GM12801 (cell line): ENCODE measurements around the gene S100A9.

Experiments
- TF ChIP-seq, protein P1 (sequence below): IDR thresholded peaks from one replicate; pipeline ENCODE4 v1.5.1; 2011; ENCODE audit warnings: control low read depth; ENCODE audit not compliant: insufficient read length; ENCODE audit errors: extremely low read depth

S100A9 gene

DNA sequence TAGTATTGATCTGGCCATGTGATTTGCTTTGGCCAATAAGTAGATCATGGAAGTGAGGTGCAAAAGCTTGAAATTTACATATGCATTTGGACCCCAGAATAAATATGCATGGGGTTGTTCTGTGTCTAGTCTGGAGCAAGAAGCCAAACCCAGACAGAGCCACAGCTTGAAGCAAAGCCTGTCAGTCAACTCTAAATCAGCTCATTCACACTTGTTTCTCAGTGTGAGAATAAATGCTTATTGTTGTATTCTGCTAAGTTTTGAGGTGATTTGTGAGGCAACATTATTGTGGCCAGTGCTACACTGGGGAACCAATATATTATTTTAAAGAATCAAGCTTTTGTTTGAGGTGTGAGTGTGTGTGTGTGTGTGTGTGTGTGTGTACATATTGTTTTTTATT, 32.7 kb upstream of the S100A9 start:
- TF ChIP-seq, protein P1, sequence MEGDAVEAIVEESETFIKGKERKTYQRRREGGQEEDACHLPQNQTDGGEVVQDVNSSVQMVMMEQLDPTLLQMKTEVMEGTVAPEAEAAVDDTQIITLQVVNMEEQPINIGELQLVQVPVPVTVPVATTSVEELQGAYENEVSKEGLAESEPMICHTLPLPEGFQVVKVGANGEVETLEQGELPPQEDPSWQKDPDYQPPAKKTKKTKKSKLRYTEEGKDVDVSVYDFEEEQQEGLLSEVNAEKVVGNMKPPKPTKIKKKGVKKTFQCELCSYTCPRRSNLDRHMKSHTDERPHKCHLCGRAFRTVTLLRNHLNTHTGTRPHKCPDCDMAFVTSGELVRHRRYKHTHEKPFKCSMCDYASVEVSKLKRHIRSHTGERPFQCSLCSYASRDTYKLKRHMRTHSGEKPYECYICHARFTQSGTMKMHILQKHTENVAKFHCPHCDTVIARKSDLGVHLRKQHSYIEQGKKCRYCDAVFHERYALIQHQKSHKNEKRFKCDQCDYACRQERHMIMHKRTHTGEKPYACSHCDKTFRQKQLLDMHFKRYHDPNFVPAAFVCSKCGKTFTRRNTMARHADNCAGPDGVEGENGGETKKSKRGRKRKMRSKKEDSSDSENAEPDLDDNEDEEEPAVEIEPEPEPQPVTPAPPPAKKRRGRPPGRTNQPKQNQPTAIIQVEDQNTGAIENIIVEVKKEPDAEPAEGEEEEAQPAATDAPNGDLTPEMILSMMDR, result no peak

DNA sequence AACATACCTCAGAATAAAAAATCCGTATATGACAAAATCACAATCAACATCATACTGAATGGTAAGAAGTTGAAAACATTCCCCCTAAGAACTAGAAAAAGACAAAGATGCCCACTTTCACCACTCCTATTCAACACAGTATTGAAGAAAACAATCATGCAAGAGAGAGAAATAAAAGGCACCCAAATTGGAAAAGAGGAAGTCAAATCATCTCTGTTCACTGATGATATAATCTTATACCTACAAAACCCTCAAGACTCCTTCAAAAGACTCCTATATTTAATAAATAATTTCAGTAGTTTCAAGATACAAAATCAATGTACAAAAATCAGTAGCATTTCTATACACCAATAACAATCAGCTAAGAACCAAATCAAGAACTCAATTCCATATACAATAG, 23.8 kb upstream of the S100A9 start:
- TF ChIP-seq, protein P1, result no peak

DNA sequence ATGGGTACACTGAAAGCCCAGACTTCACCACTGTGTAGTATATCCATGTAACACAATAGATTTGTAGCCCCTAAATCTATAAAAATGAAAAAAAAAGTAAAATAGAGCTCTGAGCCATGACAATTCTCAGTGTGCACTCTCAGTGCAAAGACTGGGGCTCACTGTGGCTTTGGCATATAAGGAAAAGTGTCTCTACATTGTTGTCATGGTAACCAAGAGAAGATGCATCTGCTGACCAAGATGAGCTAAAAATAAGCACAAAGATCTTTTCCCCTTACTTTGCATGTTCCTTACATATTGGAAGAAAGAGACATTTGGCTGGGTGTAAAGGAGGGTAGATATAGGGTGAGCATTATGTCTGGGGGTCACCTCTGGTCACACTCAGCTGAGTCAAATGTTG, 21.0 kb upstream of the S100A9 start:
- TF ChIP-seq, protein P1, result no peak

- TF ChIP-seq, protein P1, result no peak
These were observed 19.4 kb upstream of the S100A9 start for GRCh38 chr1:153337980-153338853.

DNA sequence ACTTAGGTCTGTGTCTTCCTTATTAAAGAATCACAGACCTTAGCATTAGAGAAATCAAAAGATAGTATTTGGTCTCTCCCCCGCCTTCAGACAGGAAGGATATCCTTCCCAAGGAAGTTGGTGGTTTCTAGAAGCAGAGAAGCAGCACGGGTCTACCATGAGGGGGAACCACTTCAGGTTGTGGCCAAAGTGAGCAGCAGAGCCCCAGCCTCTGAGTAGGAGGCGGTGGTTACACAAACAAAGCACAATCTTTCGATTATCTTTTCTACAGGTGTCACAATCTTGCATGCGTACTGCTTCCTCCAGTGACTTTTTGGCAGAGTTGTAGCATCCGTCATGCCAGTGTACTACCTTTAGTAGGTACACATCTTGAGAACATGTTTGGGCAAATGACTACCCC, 17.9 kb upstream of the S100A9 start:
- TF ChIP-seq, protein P1, result no peak

DNA sequence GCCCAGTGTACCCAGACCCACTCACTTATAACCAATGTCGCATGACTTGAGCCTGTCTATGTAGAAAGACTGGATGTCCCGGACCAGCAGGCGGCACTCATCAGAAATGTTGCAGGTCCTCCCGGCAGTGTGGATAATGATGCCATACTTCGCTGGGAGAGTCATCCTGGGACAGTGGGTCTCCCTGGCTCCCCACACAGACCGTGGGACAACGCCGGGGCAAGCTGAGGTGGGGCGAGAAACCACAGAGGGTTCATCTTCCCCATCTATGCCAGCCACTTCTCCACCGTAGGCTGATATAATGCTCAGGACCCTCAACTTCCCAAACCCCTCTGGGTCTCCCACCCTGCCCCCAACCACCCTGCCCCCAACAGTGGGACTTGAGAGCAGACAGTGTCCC, 17.3 kb upstream of the S100A9 start:
- TF ChIP-seq, protein P1, result no peak

GRCh38 chr1:153341431-153341934, 16.2 kb upstream of the S100A9 start:
- TF ChIP-seq, protein P1, result no peak
